Upper lobe of left lung (tissue), 6 donors: ENCODE results near the gene TMEM114. TPM values are rescaled to one million over a fixed set of nuclear protein-coding genes. Genes with fewer than 3 reads are reported as not detected.

Experiments
- ATAC-seq, 2 donors: fragments of 200-7000 bp; cut with Tn5 transposase; one replicate each; pipeline ENCODE4 v1.9.1; 2022; ENCODE audit warnings: mild to moderate bottlenecking in 2 of 2, moderate library complexity in 2 of 2; ENCODE audit not compliant: low FRiP score in 2 of 2
- DNase-seq, 2 donors: peaks; one replicate each; pipeline ENCODE4 v3.0.0-alpha.2; 2019 to 2020
- H3K27ac ChIP-seq, 4 donors: fragments of 200-600 bp; sonication (generic); one replicate each; pipeline ENCODE4 v1.5.1; 2016 to 2019
- H3K27me3 ChIP-seq, 4 donors: fragments of 200-600 bp; sonication (generic); one replicate each; pipeline ENCODE4 v1.5.1; 2017 to 2019
- H3K36me3 ChIP-seq, 4 donors: fragments of 200-600 bp; sonication (generic); one replicate each; pipeline ENCODE4 v1.5.1; 2016 to 2019
- H3K4me1 ChIP-seq, 4 donors: fragments of 200-600 bp; sonication (generic); one replicate each; pipeline ENCODE4 v1.5.1; 2018 to 2019
- H3K4me3 ChIP-seq, 4 donors: fragments of 200-600 bp; sonication (generic); one replicate each; pipeline ENCODE4 v1.5.1; 2017 to 2019; ENCODE audit warnings: mild to moderate bottlenecking in 2 of 4, moderate library complexity in 1 of 4
- H3K9me3 ChIP-seq, 4 donors: fragments of 200-600 bp; sonication (generic); one replicate each; pipeline ENCODE4 v1.5.1; 2018 to 2019
- EP300 ChIP-seq, 4 donors: sonication (generic); formaldehyde crosslinking; IDR thresholded peaks; one replicate each; pipeline ENCODE4 v1.5.1; 2017; ENCODE audit warnings: antibody characterized with exemption in 4 of 4, control low read depth in 2 of 4
- POLR2A ChIP-seq, 4 donors: fragments of 450-650 bp; IDR thresholded peaks; one replicate each; pipeline ENCODE4 v1.5.1; 2016 to 2017; ENCODE audit warnings: antibody characterized with exemption in 4 of 4, mild to moderate bottlenecking in 2 of 4
- POLR2AphosphoS5 ChIP-seq, 2 donors: sonication (generic); formaldehyde crosslinking; IDR thresholded peaks; one replicate each; pipeline ENCODE4 v1.5.1; 2017; ENCODE audit warnings: antibody characterized with exemption in 2 of 2
- WGBS, 2 donors: methylation state at CpG; one replicate each; pipeline ENCODE4 v1.1.5; 2017 to 2018; 5-methylcytosine and 5-hydroxymethylcytosine counted together
- total RNA-seq, 6 donors: library from RNA; depleted of rRNA in 4 of 6; stranded (reverse); fragments of >200 nt in 4 of 6; gene quantifications; one replicate each; pipeline versions ENCODE4 v1.1.0 to v1.2.1, GENCODE V29; 2016 to 2021
- TF ChIP-seq, protein P1 (sequence below), 6 experiments: fragments of 450-650 bp in 4 of 6; fragments of 200-600 bp in 2 of 6; sonication (generic) in 2 of 6; IDR thresholded peaks; one replicate each; pipeline ENCODE4 v1.5.1; 2016 to 2019; ENCODE audit warnings: antibody characterized with exemption in 6 of 6
- donor health status: DM: no; HTN: no; CAD: no; lungs with moderate emphysema.
- donor health status: DM: no; HTN: yes; CAD: no; lungs with severe emphysema.

TMEM114 gene
- total RNA-seq, 6 donors from 2014 or later, result not detected

DNA sequence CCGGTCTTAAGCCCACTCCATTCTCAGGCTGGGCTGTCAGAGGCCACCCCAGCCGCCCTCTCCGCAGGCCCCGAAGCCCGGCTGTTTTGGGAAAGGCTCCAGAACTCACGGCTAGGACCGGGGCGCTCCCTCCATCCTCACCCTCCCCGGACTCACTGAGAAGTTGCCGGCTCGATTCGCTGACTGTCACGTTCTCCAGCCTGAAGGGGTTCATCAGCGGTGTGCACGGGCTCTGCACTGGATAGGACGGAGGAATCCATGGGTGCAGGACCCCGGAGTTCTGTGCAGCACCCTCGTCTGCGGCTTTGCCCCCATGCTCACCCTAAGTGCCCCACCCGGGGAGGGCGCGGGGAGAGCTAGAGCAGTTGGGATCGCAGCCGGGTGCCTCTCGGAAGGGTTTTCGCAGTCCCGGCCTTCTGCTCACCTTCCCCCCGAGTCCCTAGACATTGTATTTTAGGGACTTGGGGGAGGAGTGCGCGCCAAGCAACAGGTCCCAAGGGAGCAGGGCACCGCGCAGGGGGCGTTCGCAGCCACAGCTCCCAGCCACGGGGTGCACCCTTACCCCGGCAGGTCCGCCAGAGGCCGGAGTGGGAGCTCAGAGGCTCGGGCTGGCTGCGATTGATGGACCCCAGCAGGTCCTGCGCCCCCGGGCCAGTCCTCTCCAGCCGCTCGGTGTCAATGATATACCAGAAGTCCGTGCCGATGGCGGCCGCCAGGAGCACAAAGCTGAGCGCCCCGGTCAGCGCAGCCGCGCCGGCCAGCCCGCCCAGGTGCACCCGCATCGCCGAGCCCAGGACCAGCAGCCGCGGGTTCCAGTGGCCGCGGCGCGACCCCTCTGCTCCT is 1.0 kb downstream of the TMEM114 start:
- H3K27ac ChIP-seq, result no peak overlapping the region
- no peaks in the 10 kb centered on the region for H3K36me3 ChIP-seq
- no peaks in the 10 kb centered on the region for H3K9me3 ChIP-seq
- peaks cover 0 to 21% (median 13%) of the 10 kb centered on the region in 4 donors for H3K27me3 ChIP-seq
- ATAC-seq (peak; percentile 29 to 38), DNase-seq (peak in 1 of 2 donors; percentile 83)
- no peak overlapping the region for H3K4me3 ChIP-seq
- TF ChIP-seq EP300 (IDR thresholded peaks at IDR 0.05) (no peak), POLR2AphosphoS5 (IDR thresholded peaks at IDR 0.05) (no peak), POLR2A (IDR thresholded peaks at IDR 0.05) (no peak)
- TF ChIP-seq, protein P1, sequence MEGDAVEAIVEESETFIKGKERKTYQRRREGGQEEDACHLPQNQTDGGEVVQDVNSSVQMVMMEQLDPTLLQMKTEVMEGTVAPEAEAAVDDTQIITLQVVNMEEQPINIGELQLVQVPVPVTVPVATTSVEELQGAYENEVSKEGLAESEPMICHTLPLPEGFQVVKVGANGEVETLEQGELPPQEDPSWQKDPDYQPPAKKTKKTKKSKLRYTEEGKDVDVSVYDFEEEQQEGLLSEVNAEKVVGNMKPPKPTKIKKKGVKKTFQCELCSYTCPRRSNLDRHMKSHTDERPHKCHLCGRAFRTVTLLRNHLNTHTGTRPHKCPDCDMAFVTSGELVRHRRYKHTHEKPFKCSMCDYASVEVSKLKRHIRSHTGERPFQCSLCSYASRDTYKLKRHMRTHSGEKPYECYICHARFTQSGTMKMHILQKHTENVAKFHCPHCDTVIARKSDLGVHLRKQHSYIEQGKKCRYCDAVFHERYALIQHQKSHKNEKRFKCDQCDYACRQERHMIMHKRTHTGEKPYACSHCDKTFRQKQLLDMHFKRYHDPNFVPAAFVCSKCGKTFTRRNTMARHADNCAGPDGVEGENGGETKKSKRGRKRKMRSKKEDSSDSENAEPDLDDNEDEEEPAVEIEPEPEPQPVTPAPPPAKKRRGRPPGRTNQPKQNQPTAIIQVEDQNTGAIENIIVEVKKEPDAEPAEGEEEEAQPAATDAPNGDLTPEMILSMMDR (IDR thresholded peaks at IDR 0.05), result no peak
- peaks cover 0 to 16% (median 6%) of the 10 kb centered on the region in 4 donors for H3K4me1 ChIP-seq
- 0 to 2% methylated on average over 7 to 30 of the region's 64 CpGs for WGBS, 2 donors

- H3K27me3 ChIP-seq, result peaks cover 0 to 21% (median 13%) of the 10 kb centered on the region in 4 donors
- no peak for TF ChIP-seq POLR2A (IDR thresholded peaks at IDR 0.05)
- no peak for TF ChIP-seq POLR2AphosphoS5 (IDR thresholded peaks at IDR 0.05)
- TF ChIP-seq EP300 (IDR thresholded peaks at IDR 0.05), result no peak
- TF ChIP-seq, protein P1 (IDR thresholded peaks at IDR 0.05), result no peak
- ATAC-seq, result no peak
- WGBS, 2 donors, result 3 to 9% methylated on average over 9 of the region's 9 CpGs
- no peaks in the 10 kb centered on the region for H3K36me3 ChIP-seq
- H3K4me3 ChIP-seq, result no peak overlapping the region
- peaks cover 0 to 16% (median 6%) of the 10 kb centered on the region in 4 donors for H3K4me1 ChIP-seq
- H3K27ac ChIP-seq, result no peak overlapping the region
- no peaks in the 10 kb centered on the region for H3K9me3 ChIP-seq
- no peak for DNase-seq
Observed at GRCh38 chr16:8588682-8589056, 1.6 kb downstream of the TMEM114 start.

- peaks cover 0 to 21% (median 13%) of the 10 kb centered on the region in 4 donors for H3K27me3 ChIP-seq
- TF ChIP-seq POLR2AphosphoS5 (IDR thresholded peaks at IDR 0.05), result no peak
- TF ChIP-seq POLR2A (IDR thresholded peaks at IDR 0.05), result no peak
- TF ChIP-seq, protein P1 (IDR thresholded peaks at IDR 0.05), result no peak
- no peak for TF ChIP-seq EP300 (IDR thresholded peaks at IDR 0.05)
- H3K36me3 ChIP-seq, result no peaks in the 10 kb centered on the region
- H3K4me3 ChIP-seq, result no peak overlapping the region
- peaks cover 0 to 16% (median 6%) of the 10 kb centered on the region in 4 donors for H3K4me1 ChIP-seq
- no peak for ATAC-seq
- no peak overlapping the region for H3K27ac ChIP-seq
- DNase-seq, result no peak
- no peaks in the 10 kb centered on the region for H3K9me3 ChIP-seq
Observed at GRCh38 chr16:8587065-8587464, 3.2 kb downstream of the TMEM114 start.

DNA sequence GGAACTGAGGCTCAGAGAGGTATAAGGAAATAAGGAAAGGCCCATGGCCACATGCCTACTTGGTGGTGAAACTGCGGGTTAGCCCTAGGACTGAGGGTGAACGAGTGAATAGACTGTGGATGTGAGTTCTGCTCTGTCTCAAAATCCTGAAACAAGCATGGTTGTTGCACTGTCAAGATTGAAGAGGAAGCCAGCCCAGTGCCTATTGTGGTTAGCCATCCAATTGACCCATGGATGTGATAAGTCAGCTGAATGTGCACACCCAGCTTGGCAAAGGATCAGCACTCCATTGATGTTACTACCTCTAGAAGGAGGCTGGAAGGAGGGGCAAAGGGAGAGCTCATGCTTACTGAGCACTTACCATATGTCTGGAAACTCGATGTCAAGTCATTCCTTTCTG is 4.5 kb downstream of the TMEM114 start:
- Histone ChIP-seq H3K9me3 (no peaks in the 10 kb centered on the region), H3K27ac (no peak overlapping the region), H3K36me3 (no peaks in the 10 kb centered on the region), H3K4me1 (peaks cover 0 to 16% (median 6%) of the 10 kb centered on the region in 4 donors), H3K27me3 (peaks cover 0 to 21% (median 13%) of the 10 kb centered on the region in 4 donors), H3K4me3 (no peak overlapping the region)
- ATAC-seq (no peak), DNase-seq (no peak)
- 78 to 84% methylated on average over 3 of the region's 3 CpGs for WGBS, 2 donors
- TF ChIP-seq POLR2AphosphoS5 (IDR thresholded peaks at IDR 0.05), result no peak
- TF ChIP-seq POLR2A (IDR thresholded peaks at IDR 0.05), result no peak

DNA sequence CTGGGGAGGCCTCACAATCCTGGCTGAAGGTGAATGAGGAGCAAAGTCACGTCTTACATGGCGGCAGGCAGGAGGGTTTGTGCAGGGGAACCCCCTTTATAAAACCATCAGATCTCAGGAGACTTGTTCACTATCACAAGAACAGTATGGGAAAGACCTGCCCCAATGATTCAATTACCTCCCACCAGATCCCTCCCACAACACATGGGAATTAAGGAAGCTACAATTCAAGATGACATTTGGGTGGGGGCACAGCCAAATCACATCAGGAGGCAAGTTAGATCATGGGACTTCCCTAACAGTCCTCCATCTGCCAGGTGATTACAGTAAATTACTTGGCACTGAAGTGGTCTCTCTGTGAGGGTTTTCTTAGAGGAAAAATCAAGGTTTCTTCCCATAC is 5.3 kb downstream of the TMEM114 start:
- peaks cover 0 to 12% (median 6%) of the 10 kb centered on the region in 4 donors for H3K4me1 ChIP-seq
- no peak overlapping the region for H3K27ac ChIP-seq
- no peaks in the 10 kb centered on the region for H3K36me3 ChIP-seq
- no peak for DNase-seq
- 82 to 100% methylated on average over 2 of the region's 2 CpGs for WGBS, 2 donors
- TF ChIP-seq POLR2A (IDR thresholded peaks at IDR 0.05), result no peak
- TF ChIP-seq EP300 (IDR thresholded peaks at IDR 0.05), result no peak
- TF ChIP-seq, protein P1 (IDR thresholded peaks at IDR 0.05), result no peak
- TF ChIP-seq POLR2AphosphoS5 (IDR thresholded peaks at IDR 0.05), result no peak
- H3K27me3 ChIP-seq, result peaks cover 0 to 14% (median 11%) of the 10 kb centered on the region in 4 donors
- H3K9me3 ChIP-seq, result no peaks in the 10 kb centered on the region
- ATAC-seq, result no peak
- no peak overlapping the region for H3K4me3 ChIP-seq
